ENCODE measurements around the gene RAB3GAP2. TPM values are rescaled to one million over a fixed set of nuclear protein-coding genes. Genes with fewer than 3 reads are reported as not detected.

RAB3GAP2 gene
- total and polyA plus RNA-seq, 2 of the 13 experiments (the other 11 are each of a cell fraction or from before 2014, with no cell fraction given): 22.6 to 25.0 TPM

- ChIA-PET CTCF (ENCODE audit: low intra/inter-chr PET ratio, low total read pairs) (no interaction called here), POLR2A (no interaction called here)
- in situ Hi-C loops (cut with HindIII; ENCODE audit: extremely low pct_ligation_motif_present, low pct_unique_long_range_greater_than_20kb): no loop called here
- intact Hi-C loops (cut with micrococcal nuclease; ENCODE audit: unreplicated experiment): no loop called here
- H4K20me1 ChIP-seq (ENCODE audit: insufficient read depth, low read length): no peaks in the 10 kb centered on the region
- no peaks in the 10 kb centered on the region for H3K27me3 ChIP-seq (ENCODE audit: control insufficient read depth in 1 of 2, insufficient read depth in 2 of 2, low read length in 2 of 2)
- 0% methylated on average over 2 of the region's 2 CpGs for WGBS (ENCODE audit: low lambda C conversion rate)
- no peaks in the 10 kb centered on the region for H3K4me1 ChIP-seq (ENCODE audit: insufficient read depth, low read length)
- H3K36me3 ChIP-seq (replicated peaks in 1 of 2; ENCODE audit: control insufficient read depth in 1 of 2, insufficient read depth in 2 of 2, low read length in 2 of 2): no peaks in the 10 kb centered on the region
- no peaks in the 10 kb centered on the region for H3K79me2 ChIP-seq (ENCODE audit: insufficient read depth, low read length)
- no peak overlapping the region for H3K27ac ChIP-seq (ENCODE audit: extremely low read length, insufficient read depth, low read length)
- no peak overlapping the region for H3K9ac ChIP-seq (ENCODE audit: insufficient read depth, low read depth, low read length)
- H2AFZ ChIP-seq (ENCODE audit: low read length): no peak overlapping the region
- ATAC-seq: no peak
- no peaks in the 10 kb centered on the region for H3K9me3 ChIP-seq (ENCODE audit: low read length)
- no peak for FAIRE-seq
- no peak overlapping the region for H3K4me3 ChIP-seq (replicated peaks in 1 of 3; ENCODE audit: insufficient read depth in 1 of 3, low read depth in 2 of 3, low read length in 3 of 3)
- BruUV-seq (replicated peaks): no TSS peak
- H3K4me2 ChIP-seq (ENCODE audit: low read depth, low read length): no peak overlapping the region
- DNase-seq (ENCODE audit: low spot score): no peak
- no peak for TF ChIP-seq GATAD2A (CRISPR knock-in tag; IDR thresholded peaks at IDR 0.05)
- TF ChIP-seq ZBTB21 (CRISPR knock-in tag; IDR thresholded peaks at IDR 0.05): no peak
- no peak for TF ChIP-seq ZNF510 (CRISPR knock-in tag; IDR thresholded peaks at IDR 0.05; ENCODE audit: low read depth)
- no peak for TF ChIP-seq TBX2 (CRISPR knock-in tag; IDR thresholded peaks at IDR 0.05; ENCODE audit: borderline replicate concordance)
- TF ChIP-seq SP5 (CRISPR knock-in tag; IDR thresholded peaks at IDR 0.05; ENCODE audit: borderline replicate concordance, low read depth): no peak
- no peak for TF ChIP-seq HNRNPL (IDR thresholded peaks at IDR 0.05; ENCODE audit: low read depth, low read length)
- TF ChIP-seq SYNCRIP (IDR thresholded peaks at IDR 0.05; ENCODE audit: insufficient read depth, low read depth, low read length): no peak
- no peak for TF ChIP-seq ZBED4 (CRISPR knock-in tag; IDR thresholded peaks at IDR 0.05; ENCODE audit: borderline replicate concordance)
- no peak for TF ChIP-seq ZBTB3 (CRISPR knock-in tag; IDR thresholded peaks at IDR 0.05; ENCODE audit: borderline replicate concordance, low read depth)
- no peak for TF ChIP-seq SALL1 (CRISPR knock-in tag; IDR thresholded peaks at IDR 0.05)
- TF ChIP-seq ZNF432 (CRISPR knock-in tag; IDR thresholded peaks at IDR 0.05; ENCODE audit: borderline replicate concordance): no peak
- no peak for TF ChIP-seq NFE2L2 (IDR thresholded peaks at IDR 0.05; ENCODE audit: low read length)
- TF ChIP-seq SMYD3 (CRISPR knock-in tag; IDR thresholded peaks at IDR 0.05): no peak
- TF ChIP-seq SRSF1 (optimal IDR thresholded peaks at IDR 0.05; ENCODE audit: low read depth, low read length): no peak
- TF ChIP-seq MTA1 (CRISPR knock-in tag; IDR thresholded peaks at IDR 0.05; ENCODE audit: borderline replicate concordance): no peak
- no peak for TF ChIP-seq PAWR (CRISPR knock-in tag; IDR thresholded peaks at IDR 0.05; ENCODE audit: borderline replicate concordance)
- no peak for TF ChIP-seq REL (CRISPR knock-in tag; conservative IDR thresholded peaks at IDR 0.05)
- TF ChIP-seq, protein P1, sequence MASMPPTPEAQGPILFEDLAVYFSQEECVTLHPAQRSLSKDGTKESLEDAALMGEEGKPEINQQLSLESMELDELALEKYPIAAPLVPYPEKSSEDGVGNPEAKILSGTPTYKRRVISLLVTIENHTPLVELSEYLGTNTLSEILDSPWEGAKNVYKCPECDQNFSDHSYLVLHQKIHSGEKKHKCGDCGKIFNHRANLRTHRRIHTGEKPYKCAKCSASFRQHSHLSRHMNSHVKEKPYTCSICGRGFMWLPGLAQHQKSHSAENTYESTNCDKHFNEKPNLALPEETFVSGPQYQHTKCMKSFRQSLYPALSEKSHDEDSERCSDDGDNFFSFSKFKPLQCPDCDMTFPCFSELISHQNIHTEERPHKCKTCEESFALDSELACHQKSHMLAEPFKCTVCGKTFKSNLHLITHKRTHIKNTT (CRISPR knock-in tag; IDR thresholded peaks at IDR 0.05): no peak
These were observed 29.4 kb upstream of the RAB3GAP2 start for GRCh38 chr1:220301630-220302029.
